ENCODE data around the gene APCDD1L. TPM values are rescaled to one million over a fixed set of nuclear protein-coding genes. Genes with fewer than 3 reads are reported as not detected.

APCDD1L gene
- 1.1 TPM for total RNA-seq

DNA sequence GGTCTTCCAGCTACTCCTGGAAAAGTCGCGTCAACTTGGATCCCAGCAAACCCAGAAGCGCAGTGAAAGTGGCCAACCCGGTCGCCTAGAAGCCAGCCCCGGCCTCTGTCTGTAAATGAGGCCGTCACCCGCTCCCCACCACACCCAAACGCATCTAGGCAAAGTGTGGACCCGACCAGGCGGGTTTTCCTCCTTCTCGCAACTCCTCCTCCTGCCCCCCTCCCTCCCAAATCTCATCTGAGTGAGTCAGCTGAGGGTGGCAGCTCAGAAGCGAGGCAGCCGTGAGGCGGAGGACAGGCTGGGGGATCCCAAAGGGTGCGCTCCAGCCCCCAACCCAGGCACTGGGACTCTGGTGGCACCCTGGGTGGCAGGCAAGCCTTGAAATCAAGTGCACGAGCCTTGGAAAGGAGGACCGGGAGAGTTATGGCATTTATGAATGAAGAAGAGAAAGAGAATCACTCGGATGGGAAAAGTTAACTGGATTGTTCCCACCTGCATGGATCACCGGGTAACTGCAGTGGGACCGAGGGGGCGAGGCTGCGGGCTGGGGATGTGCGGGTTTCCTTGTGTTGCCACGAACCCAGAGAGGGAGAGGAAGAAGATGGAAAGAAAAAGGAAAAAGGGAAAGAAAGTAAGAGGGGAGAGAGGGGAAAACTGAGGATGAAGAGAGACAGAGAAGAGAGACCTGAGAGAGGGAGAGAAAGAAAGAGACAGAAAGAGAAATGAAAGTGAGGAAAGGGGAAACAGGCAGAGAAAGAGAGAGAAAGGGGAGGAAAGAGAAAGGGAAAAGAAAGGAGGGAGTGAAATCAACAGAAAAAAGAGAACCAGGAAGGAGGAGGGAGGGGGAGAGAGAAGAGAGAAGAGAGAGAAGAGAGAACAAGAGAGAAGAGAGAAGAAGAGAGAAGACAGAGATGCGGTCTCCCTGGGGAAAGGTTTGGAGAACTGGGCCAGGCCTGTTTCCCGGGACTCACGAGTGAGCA lies at the start of gene APCDD1L:
Gene APCDD1L, minus strand, starts transcription at position 167 of the 980 bp plus-strand sequence. CDS start 692 bp downstream, outside the sequence.
- no peak for DNase-seq (ENCODE audit: low spot score)

DNA sequence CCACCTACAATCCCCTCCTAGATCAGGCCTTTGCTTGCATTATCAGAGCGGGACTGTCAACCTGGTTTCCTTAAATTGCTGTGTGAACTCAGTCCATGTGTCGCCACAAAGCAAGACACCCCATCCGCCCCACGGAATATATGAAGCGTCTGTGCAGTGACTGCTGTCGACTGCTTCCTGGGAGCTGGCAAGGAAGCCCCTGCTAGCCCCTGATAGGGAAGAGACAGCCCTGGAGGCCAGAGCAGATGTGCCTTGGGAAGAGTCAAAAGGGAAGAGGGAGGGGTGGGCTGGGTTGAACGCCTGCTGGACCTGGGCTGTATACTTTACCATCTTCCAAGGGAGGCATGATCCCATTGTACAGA lies 44.1 kb upstream of the APCDD1L start:
- DNase-seq (ENCODE audit: low spot score), result no peak

DNA sequence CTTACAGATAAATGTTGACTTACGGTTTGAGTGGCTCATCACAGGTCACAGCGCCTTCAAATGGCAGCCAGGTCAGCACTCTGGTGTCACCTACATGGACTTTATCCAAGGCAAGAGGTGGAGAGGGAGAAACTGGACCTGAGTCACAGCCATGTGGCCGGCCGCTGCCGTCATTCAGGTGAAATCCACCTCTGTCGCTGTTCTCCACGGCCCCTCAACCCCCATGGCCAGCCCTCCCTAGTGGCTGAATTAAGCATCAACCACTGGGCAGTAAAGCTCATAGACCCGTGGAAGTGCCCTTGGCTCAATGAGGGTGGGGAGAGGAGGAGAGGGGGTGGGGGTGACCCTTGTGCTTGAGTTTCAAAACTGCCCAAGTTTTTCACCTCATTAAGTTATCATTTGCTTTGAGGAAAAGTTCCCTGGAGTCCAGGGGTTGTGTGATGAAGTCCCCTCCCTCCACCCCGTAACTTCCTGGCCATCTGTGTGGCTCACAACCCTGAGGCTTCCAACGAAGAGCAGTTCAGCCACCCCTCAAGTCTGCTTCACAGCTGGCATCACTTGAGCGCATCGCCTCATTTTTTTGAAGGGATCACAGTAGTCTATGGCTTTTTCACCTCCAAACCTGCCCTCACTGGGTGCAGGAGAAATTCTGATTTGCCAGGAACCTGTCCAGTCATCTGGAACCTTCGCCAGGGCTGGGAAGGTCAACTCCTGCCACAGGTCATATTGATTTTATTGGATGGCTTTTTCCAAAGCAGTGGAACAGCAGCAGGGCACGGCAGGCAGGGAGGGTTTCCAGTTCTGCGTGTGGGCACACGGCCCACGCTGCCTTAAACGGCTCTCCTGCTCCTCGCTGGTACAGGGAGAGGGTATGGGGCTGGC lies 43.5 kb upstream of the APCDD1L start:
- no peak for DNase-seq (ENCODE audit: low spot score)

DNA sequence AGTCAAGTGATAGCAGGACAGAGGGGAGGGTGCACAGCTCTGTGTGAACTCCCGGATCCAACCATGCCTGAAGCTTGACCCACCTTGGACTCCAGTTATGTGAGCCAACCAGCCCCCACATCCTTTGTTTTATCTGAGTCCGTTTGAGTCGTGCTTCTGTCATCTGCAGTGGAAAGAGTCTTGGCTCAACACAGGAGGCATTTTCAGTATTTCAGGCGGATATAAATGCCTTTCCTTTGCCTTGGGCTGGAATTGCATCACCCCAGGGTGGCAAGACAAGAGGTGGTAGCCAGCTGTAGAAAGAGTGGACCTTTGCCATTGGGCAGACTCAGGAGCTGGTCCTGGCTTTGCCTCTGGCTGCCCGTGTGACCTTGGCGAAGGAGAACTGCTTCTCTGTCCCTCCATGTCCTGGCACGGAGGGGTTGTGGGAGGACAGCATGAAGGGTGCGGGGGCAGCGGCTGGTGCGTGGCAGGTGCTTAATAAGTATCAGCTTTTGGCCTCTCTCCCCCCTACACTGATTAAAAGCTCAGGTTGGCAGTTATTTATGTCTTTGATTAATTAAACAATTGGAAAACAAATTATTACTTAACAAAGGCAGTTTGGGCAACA lies 42.6 kb upstream of the APCDD1L start:
- DNase-seq (ENCODE audit: low spot score), result no peak

DNA sequence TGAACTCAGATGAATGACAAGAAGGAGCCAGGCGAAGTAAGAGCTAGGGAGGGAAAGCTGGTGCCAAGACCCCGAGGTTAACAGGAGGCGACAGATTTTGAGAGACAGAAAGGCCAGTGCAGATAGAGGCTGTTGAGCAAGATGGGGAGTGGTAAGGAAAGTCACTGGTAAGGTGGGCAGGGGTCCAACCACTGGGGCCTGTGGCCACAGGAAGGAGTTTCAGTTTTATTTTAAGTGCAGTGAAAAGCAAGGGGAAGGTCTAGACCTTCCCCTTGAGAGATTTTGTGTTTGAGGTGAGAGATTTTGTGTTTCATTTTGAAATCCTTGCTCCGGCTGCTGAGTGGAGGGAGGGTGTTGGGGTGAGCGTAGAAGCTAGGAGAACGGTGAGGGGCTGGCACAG lies 41.8 kb upstream of the APCDD1L start:
- no peak for DNase-seq (ENCODE audit: low spot score)

DNA sequence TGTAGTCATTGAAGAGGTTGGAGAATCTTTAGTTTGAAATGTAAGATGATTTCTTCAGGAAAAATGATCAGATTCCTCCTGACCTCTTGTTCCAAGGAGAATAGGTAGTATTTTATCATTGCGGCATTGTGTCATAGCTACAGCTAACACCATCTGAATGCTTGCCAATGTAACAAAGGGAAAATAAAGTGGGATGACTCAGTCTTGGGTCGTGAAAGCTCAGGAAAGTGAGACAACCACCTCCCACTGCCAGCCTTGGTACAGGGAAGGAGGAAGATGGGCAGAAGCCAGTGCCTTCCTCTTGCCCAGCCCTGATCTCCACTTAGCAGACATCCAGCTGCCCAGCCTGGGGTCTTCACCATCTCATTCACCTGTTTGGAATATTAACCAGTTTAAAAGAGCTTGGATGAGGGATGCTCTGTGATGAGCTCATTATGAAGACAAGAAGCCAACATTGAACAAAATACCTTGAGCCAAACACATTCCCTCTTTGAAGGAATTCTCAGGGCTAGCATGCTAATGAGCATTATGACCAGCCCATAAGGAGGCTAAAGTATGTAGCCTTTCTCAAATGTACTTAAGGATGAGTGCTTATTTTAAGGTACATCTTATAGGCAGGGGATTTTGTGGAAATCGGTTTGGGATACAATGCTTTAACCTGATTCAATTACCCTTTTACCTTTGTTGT lies 40.0 kb upstream of the APCDD1L start:
- no peak for DNase-seq (ENCODE audit: low spot score)

DNA sequence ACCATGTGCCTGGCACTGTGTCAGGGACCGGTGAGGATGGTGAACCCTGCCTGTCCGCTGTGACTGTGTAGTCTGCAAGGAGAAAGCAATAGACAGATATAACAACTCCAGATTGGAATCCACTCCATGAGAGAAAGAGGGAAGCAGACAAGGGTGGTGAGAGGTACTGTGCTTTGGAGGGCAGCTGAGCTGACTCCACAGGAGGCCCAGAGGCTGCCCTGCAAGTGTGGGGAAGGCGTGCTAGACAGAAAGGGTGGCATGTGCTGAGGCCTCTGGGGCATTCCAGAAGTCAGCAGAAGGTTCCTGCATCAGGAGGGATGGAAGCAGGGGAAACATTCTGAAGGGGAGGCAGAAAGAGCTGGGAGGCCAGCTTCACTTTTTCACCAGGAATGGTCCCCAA lies 39.3 kb upstream of the APCDD1L start:
- no peak for DNase-seq (ENCODE audit: low spot score)

DNA sequence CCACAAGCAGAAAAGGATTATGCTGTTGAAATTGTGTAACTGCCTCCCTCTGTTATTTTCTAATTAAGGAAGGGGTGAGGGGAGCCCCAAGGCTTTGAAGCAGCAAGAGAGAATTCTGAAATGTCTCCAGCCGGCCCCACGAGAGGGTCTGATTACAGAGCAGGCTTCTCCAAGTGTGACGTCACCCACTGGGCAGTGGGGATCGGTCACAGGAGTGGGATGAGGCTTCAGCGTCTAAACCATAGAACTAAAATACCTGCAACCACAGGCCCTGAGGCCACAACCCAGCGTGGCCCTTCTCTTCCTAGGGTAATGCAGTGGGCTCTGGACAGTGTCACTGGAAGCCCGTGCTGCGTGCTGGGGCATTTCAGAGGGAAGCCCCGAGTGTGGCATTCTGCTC lies 38.6 kb upstream of the APCDD1L start:
- DNase-seq (ENCODE audit: low spot score), result peak; percentile 19

DNA sequence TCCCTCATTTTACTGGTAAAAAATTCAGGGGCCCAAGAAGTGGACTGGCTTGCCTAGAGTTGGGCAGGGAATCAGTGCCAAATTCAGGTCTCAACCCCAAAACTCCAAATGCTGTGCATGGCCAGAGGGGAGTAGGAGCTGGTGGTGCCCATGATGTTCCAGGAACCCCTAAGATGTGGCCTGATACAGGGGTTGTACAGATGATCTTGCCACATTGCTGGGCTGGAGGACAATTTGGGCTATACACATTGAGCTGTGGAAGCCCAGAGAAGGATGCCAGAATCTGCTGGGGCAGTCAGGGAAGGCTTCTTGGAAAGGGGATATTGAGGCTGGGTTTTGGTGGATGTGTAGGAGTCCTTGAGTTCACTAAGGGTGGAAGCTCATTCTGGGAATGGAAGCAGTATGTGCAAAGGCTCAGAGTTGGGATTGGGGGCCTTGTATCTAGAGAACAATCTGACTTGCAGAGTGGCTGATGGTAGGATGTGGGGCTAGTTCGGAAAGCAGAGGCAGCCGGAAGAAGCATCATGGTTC lies 38.0 kb upstream of the APCDD1L start:
- no peak for DNase-seq (ENCODE audit: low spot score)

DNA sequence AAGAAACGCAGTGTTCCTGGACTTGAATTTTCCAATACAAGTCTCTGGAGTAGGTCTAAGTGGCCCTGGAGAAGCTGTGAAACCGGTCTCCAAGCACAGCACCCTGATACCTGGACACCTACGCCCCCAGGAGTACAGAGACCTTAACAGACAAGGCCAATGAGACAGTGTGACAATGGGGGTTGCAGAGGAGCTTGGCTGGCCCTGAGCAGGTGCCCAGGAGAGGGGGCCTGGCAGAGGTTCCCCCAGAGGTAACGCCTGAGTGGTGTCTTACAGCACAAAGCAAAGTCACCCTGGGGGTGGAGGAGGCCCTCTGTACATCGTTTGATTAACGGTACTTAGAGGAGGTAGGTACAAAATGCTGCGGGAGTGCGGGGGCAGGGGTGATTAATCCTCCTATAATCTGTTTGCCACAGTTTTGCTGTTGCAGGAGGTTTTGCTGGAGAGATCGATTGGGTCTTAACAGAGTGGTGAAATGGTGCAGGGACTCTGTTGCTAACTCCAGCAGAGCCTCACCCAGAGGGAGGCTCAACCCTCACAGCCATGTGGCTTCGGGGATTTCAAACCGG lies 37.3 kb upstream of the APCDD1L start:
- no peak for DNase-seq (ENCODE audit: low spot score)

DNA sequence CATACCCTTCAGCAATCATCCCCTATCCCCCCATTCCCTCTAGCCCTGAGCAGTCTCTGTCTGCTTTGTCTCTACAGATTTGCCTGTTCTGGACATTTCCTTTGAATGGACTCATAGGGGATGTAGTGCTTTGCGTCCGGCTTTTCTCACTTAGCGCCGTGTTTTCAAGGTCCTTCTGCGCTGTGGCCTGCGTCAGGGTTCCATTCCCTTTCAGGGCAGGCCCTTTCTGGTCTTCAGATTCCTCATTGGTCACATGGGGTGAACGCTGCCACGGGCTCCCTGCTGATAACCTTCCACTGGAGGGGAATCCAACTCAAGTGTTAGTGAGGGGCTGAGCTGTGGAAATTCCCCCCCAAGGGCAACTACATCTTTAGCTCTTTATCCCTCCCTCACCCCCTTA lies 36.4 kb upstream of the APCDD1L start:
- DNase-seq (ENCODE audit: low spot score), result no peak

DNA sequence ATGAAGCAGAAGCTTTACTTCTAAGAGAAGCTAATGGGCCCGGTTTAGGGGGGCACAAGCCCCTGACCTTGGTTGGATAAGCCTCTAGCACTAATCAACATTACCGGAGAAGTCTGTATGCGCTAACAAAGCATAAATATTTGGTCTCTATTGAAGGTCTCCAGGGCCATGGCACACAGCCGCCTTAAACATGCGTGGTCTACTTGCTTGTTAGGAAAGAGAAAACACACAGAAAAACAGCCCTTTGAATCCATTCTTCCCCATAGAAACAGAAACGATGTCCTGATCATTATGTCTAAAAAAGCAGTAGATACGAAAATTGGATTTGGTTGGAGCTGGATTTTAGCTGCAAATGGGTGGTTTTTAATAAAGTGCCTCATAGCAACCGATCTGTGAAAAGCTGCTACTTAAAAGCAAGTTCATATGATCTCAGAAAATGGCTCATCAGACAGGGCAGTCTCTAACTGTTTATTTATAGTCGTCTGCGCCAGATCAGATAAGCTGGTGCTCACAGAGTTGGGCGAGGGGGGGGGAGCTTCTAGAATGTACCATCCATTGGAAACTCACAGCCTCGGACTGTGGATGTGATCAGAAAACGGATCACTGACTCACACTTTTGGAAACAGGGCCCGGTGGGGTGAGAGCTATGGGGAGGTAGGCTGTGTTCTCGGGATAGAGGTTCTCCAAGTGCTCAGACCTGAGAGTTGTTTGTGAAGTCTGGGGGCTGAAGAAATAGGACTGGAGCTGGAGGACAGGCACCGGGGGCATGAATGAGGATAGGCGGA lies 35.3 kb upstream of the APCDD1L start:
- DNase-seq (ENCODE audit: low spot score), result no peak

DNA sequence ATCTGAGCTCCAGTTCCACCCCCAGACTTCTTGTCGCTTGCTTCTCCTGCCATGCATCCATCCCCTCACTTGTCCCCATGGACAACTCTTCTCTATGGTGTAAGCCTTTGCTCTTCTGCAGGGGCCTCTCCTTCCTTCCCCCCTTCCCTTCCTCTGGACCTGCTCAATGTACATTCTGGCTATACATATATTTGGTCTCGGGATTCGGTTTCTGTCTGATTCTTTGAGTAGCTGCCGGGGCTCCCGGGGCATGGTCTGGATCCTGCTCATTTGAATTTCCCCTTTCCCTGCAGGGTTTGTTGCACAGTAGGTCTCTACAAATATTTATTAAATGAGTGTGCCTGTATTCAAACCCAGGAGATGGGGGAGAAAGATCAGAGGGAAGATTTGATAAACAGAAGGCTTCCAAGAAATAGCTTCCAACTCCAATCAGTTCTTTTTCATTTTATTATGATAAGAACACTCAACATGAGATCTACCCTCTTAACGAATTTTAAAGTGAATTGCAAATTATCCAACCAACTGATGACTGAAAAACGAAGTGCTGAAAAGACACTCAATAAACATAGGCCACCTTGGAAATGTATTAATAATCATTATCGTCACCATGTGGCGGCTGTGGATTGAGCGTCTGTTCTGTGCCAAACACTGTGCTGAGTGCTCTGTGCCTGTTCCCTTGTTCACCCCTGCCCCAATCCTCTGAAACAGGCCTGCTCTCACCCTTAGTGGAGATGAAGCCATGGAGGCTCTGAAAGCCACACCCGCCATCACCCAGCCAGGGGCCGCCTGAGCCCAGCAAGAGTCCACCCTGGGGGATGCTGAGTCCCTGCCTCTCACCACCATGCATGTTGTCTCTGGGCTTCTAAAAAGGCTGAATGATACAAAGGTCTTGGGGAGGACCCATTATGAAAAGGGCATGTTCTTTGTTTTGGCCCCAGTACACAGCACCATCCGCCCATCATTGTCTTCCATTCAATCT lies 34.3 kb upstream of the APCDD1L start:
- no peak for DNase-seq (ENCODE audit: low spot score)

DNA sequence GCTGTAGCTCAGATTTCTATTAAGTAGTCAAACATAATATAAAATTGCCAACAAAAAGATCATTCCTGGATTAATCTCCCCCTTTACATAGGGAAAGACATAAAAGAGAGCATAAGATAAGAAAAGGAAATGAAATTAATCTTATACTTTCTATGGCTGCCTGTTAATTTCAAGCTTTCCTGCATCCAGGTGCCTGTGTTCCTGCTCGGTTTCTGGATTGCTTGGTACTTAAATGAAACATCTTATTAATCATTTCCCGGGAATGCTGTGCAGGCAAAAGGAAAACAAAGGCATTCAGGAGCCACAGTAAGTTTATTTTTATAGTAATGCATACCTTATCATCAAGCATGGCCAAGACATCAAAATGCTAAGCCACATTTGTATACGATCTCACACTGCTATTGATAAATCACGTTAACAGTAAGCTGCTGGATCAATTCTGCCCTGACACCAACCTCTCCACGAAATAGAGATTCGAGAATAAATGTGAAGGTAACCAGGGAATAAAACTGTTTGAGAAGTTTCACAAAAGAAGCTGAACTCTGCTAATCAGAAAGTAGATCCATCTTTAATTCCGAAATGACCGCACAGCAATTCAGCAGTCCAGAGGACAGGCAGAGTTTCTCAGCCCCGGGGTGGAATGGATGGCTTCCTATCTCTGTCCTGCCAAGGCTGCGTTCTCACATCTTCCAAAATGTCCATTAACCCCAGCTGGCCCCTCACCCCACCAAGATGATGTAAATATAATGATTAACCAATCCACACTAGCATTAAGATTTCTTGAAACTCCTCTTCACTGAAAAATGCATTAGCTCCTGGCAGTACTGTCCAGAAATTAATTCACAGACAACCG lies 32.6 kb upstream of the APCDD1L start:
- DNase-seq (ENCODE audit: low spot score), result no peak

DNA sequence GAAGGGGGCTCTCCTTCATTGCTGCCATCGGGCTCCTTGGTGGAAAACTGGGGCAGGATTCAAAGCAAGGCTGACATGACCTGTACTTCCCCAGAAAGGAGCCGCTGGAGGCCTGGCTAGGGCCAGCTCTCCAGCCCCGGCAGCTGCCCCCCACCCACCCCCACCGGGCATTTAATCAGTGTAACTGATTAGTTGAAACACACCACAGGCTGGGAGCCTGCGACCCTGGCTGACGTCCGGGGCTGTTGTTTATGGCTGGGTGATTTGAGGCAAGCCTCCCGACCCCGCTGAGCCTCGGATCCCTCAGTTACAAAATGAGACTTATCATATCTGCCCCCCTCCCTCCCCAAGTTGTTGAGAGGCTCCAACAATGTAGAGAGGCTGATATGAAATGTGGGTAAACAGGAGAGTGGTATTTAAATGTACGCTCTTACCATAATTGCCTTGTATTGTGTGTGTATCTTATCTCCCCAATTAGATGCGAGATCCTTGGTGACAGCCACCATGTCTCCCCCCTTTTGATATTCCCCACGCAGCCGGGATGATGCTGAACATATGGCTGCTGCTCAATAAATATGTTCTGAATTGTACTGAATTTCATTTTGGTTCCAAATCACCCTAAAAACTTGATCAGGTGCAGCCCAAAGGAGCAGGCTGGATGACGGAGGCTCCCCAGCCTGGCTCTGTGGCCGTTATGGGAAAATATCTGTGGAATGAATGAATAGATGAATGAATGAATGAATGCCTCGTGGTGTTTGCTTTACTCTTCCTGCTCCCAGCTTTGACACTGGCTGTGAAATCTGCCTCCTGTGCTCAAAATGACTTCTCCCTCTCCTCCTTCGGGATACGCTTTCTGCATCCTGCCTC lies 31.8 kb upstream of the APCDD1L start:
- DNase-seq (ENCODE audit: low spot score), result no peak

DNA sequence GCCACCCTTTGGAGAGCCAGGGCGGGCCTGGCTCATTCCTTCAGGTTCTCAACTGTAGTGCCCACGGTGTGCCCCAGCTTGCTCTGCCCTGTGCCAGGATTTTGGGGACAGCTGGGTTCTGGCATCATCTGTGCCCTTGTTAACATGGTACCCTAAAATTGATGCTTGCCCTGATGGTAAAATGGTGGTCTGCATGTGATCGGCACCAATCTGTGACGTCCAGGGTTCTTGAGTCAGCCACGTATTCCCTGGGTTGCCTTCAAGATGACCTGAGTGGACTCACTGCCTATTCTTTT lies 31.2 kb upstream of the APCDD1L start:
- DNase-seq (ENCODE audit: low spot score), result no peak
